Naive thymus-derived CD8-positive, alpha-beta T cell (primary cell): ENCODE results near the gene LTA4H. TPM values are rescaled to one million over a fixed set of nuclear protein-coding genes. Genes with fewer than 3 reads are reported as not detected.

Experiments
- ATAC-seq, 2 donors: fragments of 150-1000 bp; cut with Tn5 transposase in 1 of 2; sonication (Bioruptor Pico), chemical (Tn5 transposase) in 1 of 2; 1 replicate in 1 of 2; 2 replicates in 1 of 2; pipeline ENCODE4 v1.10.0; 2021; ENCODE audit warnings: mild to moderate bottlenecking in 2 of 2, moderate library complexity in 2 of 2
- POLR2A ChIA-PET: fragments of 350-600 bp; sonication (Branson Sonifier 250); formaldehyde crosslinking; loops from one replicate; lab custom pipeline; 2021; ENCODE audit warnings: antibody characterized with exemption; lab: Charles Lee
- DNase-seq, 10 donors: peaks; one replicate each; pipeline versions ENCODE4 v3.0.0 to v3.0.0-alpha.2; 2020 to 2022
- H3K27ac Mint-ChIP-seq, 10 donors: one replicate each; pipeline ENCODE4 v1.8.0; 2020 to 2022; ENCODE audit warnings: mild to moderate bottlenecking in 10 of 10, mixed read lengths in 10 of 10, moderate library complexity in 4 of 10, inconsistent platforms in 1 of 10
- H3K27me3 Mint-ChIP-seq, 5 donors: one replicate each; pipeline ENCODE4 v1.8.0; 2021 to 2022; ENCODE audit warnings: mixed read lengths in 5 of 5
- H3K36me3 Mint-ChIP-seq, 3 donors: one replicate each; pipeline ENCODE4 v1.8.0; 2020 to 2022; ENCODE audit warnings: mixed read lengths in 3 of 3, mild to moderate bottlenecking in 2 of 3, inconsistent platforms in 1 of 3
- H3K4me1 Mint-ChIP-seq, 4 donors: one replicate each; pipeline ENCODE4 v1.8.0; 2021 to 2022; ENCODE audit warnings: mixed read lengths in 4 of 4
- H3K4me3 Mint-ChIP-seq, 10 donors: one replicate each; pipeline ENCODE4 v1.8.0; 2020 to 2022; ENCODE audit warnings: mild to moderate bottlenecking in 10 of 10, mixed read lengths in 10 of 10, moderate library complexity in 6 of 10, inconsistent platforms in 1 of 10
- H3K9me3 Mint-ChIP-seq, 9 donors: one replicate each; pipeline ENCODE4 v1.8.0; 2020 to 2022; ENCODE audit warnings: mixed read lengths in 9 of 9, mild to moderate bottlenecking in 3 of 9, inconsistent platforms in 1 of 9, moderate library complexity in 1 of 9
- polyA plus RNA-seq, 3 donors: library from polyadenylated mRNA; unstranded; fragments of 300-500 nt; fragmentation: Illumina TruSeq; gene quantifications; one replicate each; pipeline ENCODE4 v1.2.3, GENCODE V29; 2021
- total RNA-seq, 8 experiments: library from RNA in 2 of 8; stranded (reverse) in 2 of 8; gene quantifications; one replicate each; pipeline ENCODE4 v1.2.3 and lab custom pipeline; 2021 to 2026

The LTA4H gene
- total and polyA plus RNA-seq, 5 experiments from 2014 or later, result 62.0 to 80.9 (median 68.6) TPM

- DNase-seq (no peak), ATAC-seq (no peak)
- Mint-ChIP-seq H3K4me3 (no peak overlapping the region), H3K36me3 (peaks cover 0 to 11% (median 4%) of the 10 kb centered on the region in 3 donors), H3K4me1 (peaks cover 2 to 6% (median 4%) of the 10 kb centered on the region in 4 donors), H3K27ac (no peak overlapping the region), H3K27me3 (no peaks in the 10 kb centered on the region), H3K9me3 (no peaks in the 10 kb centered on the region)
- POLR2A ChIA-PET, result no interaction called here
These were observed 41.5 kb downstream of the LTA4H start for GRCh38 chr12:95993907-95994306.

- no peak overlapping the region for H3K4me3 Mint-ChIP-seq
- ATAC-seq, result no peak
- H3K27ac Mint-ChIP-seq, result no peak overlapping the region
- peaks cover 0 to 6% (median 6%) of the 10 kb centered on the region in 3 donors for H3K36me3 Mint-ChIP-seq
- DNase-seq, result no peak
- no peaks in the 10 kb centered on the region for H3K27me3 Mint-ChIP-seq
- no peaks in the 10 kb centered on the region for H3K9me3 Mint-ChIP-seq
- POLR2A ChIA-PET, result no interaction called here
- H3K4me1 Mint-ChIP-seq, result no peaks in the 10 kb centered on the region
These were observed 45.3 kb downstream of the LTA4H start for GRCh38 chr12:95990136-95990535.

GRCh38 chr12:95989504-95990123 lies 45.8 kb downstream of the LTA4H start:
- H3K9me3 Mint-ChIP-seq, result no peaks in the 10 kb centered on the region
- H3K36me3 Mint-ChIP-seq, result peaks cover 0 to 6% (median 6%) of the 10 kb centered on the region in 3 donors
- no peak overlapping the region for H3K27ac Mint-ChIP-seq
- H3K4me1 Mint-ChIP-seq, result no peaks in the 10 kb centered on the region
- DNase-seq (no peak), ATAC-seq (no peak)
- no peaks in the 10 kb centered on the region for H3K27me3 Mint-ChIP-seq
- POLR2A ChIA-PET, result no interaction called here
- no peak overlapping the region for H3K4me3 Mint-ChIP-seq

GRCh38 chr12:95988506-95989275 lies 46.7 kb downstream of the LTA4H start:
- Mint-ChIP-seq H3K27me3 (no peaks in the 10 kb centered on the region), H3K4me1 (no peaks in the 10 kb centered on the region), H3K27ac (no peak overlapping the region), H3K36me3 (peaks cover 0 to 6% (median 6%) of the 10 kb centered on the region in 3 donors), H3K9me3 (no peaks in the 10 kb centered on the region), H3K4me3 (no peak overlapping the region)
- POLR2A ChIA-PET, result no interaction called here
- DNase-seq, result no peak
- no peak for ATAC-seq

- no peak overlapping the region for H3K4me3 Mint-ChIP-seq
- peaks cover 0 to 6% (median 0%) of the 10 kb centered on the region in 3 donors for H3K36me3 Mint-ChIP-seq
- no peak for ATAC-seq
- no peaks in the 10 kb centered on the region for H3K27me3 Mint-ChIP-seq
- no peak overlapping the region for H3K27ac Mint-ChIP-seq
- POLR2A ChIA-PET, result no interaction called here
- no peak for DNase-seq
- no peaks in the 10 kb centered on the region for H3K9me3 Mint-ChIP-seq
- no peaks in the 10 kb centered on the region for H3K4me1 Mint-ChIP-seq
These were observed 48.5 kb downstream of the LTA4H start for GRCh38 chr12:95986635-95987570.

GRCh38 chr12:95984682-95985081 lies 50.7 kb downstream of the LTA4H start:
- H3K9me3 Mint-ChIP-seq, result no peaks in the 10 kb centered on the region
- no peak overlapping the region for H3K27ac Mint-ChIP-seq
- DNase-seq (no peak), ATAC-seq (no peak)
- no peaks in the 10 kb centered on the region for H3K4me1 Mint-ChIP-seq
- no peak overlapping the region for H3K4me3 Mint-ChIP-seq
- H3K27me3 Mint-ChIP-seq, result no peaks in the 10 kb centered on the region
- peaks cover 0 to 6% (median 0%) of the 10 kb centered on the region in 3 donors for H3K36me3 Mint-ChIP-seq
- POLR2A ChIA-PET, result no interaction called here

- Mint-ChIP-seq H3K27ac (no peak overlapping the region), H3K27me3 (no peaks in the 10 kb centered on the region), H3K4me1 (no peaks in the 10 kb centered on the region), H3K4me3 (no peak overlapping the region), H3K36me3 (peaks cover 0 to 6% (median 0%) of the 10 kb centered on the region in 3 donors), H3K9me3 (no peaks in the 10 kb centered on the region)
- POLR2A ChIA-PET, result no interaction called here
- DNase-seq, result no peak
- ATAC-seq, result no peak
These were observed 52.8 kb downstream of the LTA4H start for GRCh38 chr12:95982602-95983001.

- H3K27me3 Mint-ChIP-seq, result no peaks in the 10 kb centered on the region
- no peak overlapping the region for H3K27ac Mint-ChIP-seq
- no peaks in the 10 kb centered on the region for H3K4me1 Mint-ChIP-seq
- POLR2A ChIA-PET, result no interaction called here
- DNase-seq (no peak), ATAC-seq (no peak)
- no peak overlapping the region for H3K4me3 Mint-ChIP-seq
- H3K36me3 Mint-ChIP-seq, result peaks cover 0 to 2% (median 0%) of the 10 kb centered on the region in 3 donors
- H3K9me3 Mint-ChIP-seq, result no peaks in the 10 kb centered on the region
These were observed 55.0 kb downstream of the LTA4H start for GRCh38 chr12:95980437-95980836.

GRCh38 chr12:95978774-95979173 lies 56.6 kb downstream of the LTA4H start:
- ATAC-seq (no peak), DNase-seq (no peak)
- POLR2A ChIA-PET, result no interaction called here
- no peaks in the 10 kb centered on the region for H3K27me3 Mint-ChIP-seq
- no peaks in the 10 kb centered on the region for H3K4me1 Mint-ChIP-seq
- no peaks in the 10 kb centered on the region for H3K9me3 Mint-ChIP-seq
- peaks cover 0 to 2% (median 2%) of the 10 kb centered on the region in 3 donors for H3K36me3 Mint-ChIP-seq
- no peak overlapping the region for H3K4me3 Mint-ChIP-seq
- H3K27ac Mint-ChIP-seq, result no peak overlapping the region

- Mint-ChIP-seq H3K36me3 (peaks cover 0 to 5% (median 2%) of the 10 kb centered on the region in 3 donors), H3K27ac (no peak overlapping the region), H3K9me3 (no peaks in the 10 kb centered on the region), H3K27me3 (no peaks in the 10 kb centered on the region), H3K4me3 (no peak overlapping the region), H3K4me1 (no peaks in the 10 kb centered on the region)
- DNase-seq, result no peak
- ATAC-seq, result no peak
- POLR2A ChIA-PET, result no interaction called here
These were observed 57.0 kb downstream of the LTA4H start for GRCh38 chr12:95978351-95978750.

GRCh38 chr12:95977764-95978305 lies 57.6 kb downstream of the LTA4H start:
- no peak overlapping the region for H3K4me3 Mint-ChIP-seq
- no peaks in the 10 kb centered on the region for H3K27me3 Mint-ChIP-seq
- no peak for DNase-seq
- H3K4me1 Mint-ChIP-seq, result no peaks in the 10 kb centered on the region
- ATAC-seq, result no peak
- H3K27ac Mint-ChIP-seq, result no peak overlapping the region
- peaks cover 0 to 5% (median 2%) of the 10 kb centered on the region in 3 donors for H3K36me3 Mint-ChIP-seq
- no peaks in the 10 kb centered on the region for H3K9me3 Mint-ChIP-seq
- POLR2A ChIA-PET, result no interaction called here

GRCh38 chr12:95976416-95976832 lies 59.0 kb downstream of the LTA4H start:
- H3K9me3 Mint-ChIP-seq, result no peaks in the 10 kb centered on the region
- DNase-seq (no peak), ATAC-seq (no peak)
- H3K4me3 Mint-ChIP-seq, result no peak overlapping the region
- no peaks in the 10 kb centered on the region for H3K27me3 Mint-ChIP-seq
- no peaks in the 10 kb centered on the region for H3K4me1 Mint-ChIP-seq
- H3K36me3 Mint-ChIP-seq, result peaks cover 0 to 5% (median 2%) of the 10 kb centered on the region in 3 donors
- peak overlapping the region in 1 of 10 donors; percentile 32 for H3K27ac Mint-ChIP-seq
- POLR2A ChIA-PET, result no interaction called here
